Measurements from ENCODE around the gene FANK1.

- TF ChIP-seq, protein P1, sequence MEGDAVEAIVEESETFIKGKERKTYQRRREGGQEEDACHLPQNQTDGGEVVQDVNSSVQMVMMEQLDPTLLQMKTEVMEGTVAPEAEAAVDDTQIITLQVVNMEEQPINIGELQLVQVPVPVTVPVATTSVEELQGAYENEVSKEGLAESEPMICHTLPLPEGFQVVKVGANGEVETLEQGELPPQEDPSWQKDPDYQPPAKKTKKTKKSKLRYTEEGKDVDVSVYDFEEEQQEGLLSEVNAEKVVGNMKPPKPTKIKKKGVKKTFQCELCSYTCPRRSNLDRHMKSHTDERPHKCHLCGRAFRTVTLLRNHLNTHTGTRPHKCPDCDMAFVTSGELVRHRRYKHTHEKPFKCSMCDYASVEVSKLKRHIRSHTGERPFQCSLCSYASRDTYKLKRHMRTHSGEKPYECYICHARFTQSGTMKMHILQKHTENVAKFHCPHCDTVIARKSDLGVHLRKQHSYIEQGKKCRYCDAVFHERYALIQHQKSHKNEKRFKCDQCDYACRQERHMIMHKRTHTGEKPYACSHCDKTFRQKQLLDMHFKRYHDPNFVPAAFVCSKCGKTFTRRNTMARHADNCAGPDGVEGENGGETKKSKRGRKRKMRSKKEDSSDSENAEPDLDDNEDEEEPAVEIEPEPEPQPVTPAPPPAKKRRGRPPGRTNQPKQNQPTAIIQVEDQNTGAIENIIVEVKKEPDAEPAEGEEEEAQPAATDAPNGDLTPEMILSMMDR (IDR thresholded peaks at IDR 0.05): no peak
- TF ChIP-seq EP300 (IDR thresholded peaks at IDR 0.05; ENCODE audit: borderline replicate concordance in 1 of 2, low read depth in 1 of 2, low read length in 1 of 2) (no peak), RAD21 (IDR thresholded peaks at IDR 0.05; ENCODE audit: low read length) (no peak), TAF1 (IDR thresholded peaks at IDR 0.05; ENCODE audit: borderline replicate concordance, low read depth, low read length) (no peak), YY1 (IDR thresholded peaks at IDR 0.05; ENCODE audit: low read depth) (no peak)
Observed at GRCh38 chr10:125928928-125929585, 32.7 kb downstream of the FANK1 start.

Data from SK-N-SH (cell line).